Measurements from ENCODE around the gene SLC38A4. TPM values are rescaled to one million over a fixed set of nuclear protein-coding genes. Genes with fewer than 3 reads are reported as not detected.

SLC38A4 gene
- total RNA-seq, 1 experiment from 2014 or later = 20.1 TPM

DNA sequence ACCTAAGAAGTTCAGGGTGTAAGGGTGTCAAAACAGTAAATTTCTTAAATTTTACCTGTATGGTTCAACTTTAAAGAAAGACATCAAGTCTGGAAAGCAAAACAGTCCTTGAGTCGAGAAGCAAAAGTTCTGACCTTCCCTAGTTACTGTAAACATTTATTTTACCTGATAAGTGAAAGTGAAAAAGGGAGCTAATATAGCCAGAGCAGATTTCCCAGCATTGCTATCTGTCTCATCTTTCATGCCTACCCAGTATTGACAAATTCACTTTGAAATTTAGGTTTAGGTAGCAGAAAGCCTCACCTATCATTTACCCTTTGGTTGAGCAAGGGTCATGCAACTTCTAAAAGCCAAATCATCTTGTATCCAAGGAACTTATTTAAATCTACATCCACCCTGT lies 24.5 kb downstream of the SLC38A4 start:
- intact Hi-C loops (cut with micrococcal nuclease; ENCODE audit: unreplicated experiment) = no loop called here
- Histone ChIP-seq H3K4me3 (ENCODE audit: low read depth, low read length) (no peak overlapping the region), H3K4me1 (peaks cover 46% of the 10 kb centered on the region), H3K36me3 (ENCODE audit: control insufficient read depth, insufficient read depth, low read length) (no peaks in the 10 kb centered on the region), H3K27me3 (replicated peaks; ENCODE audit: control insufficient read depth, insufficient read depth, low read length) (no peaks in the 10 kb centered on the region), H3K9me3 (no peaks in the 10 kb centered on the region)
- peaks cover 6% of the 10 kb centered on the region for H3K36me3 Mint-ChIP-seq (ENCODE audit: insufficient read depth, unreplicated experiment)
- peaks cover 21% of the 10 kb centered on the region for H3K4me1 Mint-ChIP-seq (ENCODE audit: low read depth, unreplicated experiment)
- ChIA-PET POLR2A (no interaction called here), CTCF (interaction anchor here (0.6 kb wide), 1 partner anchor 113 kb away, joined by 3 read pairs; no protein-coding TSS in a partner anchor)
- no TSS peak for BruUV-seq (replicated peaks)
- H3K27me3 Mint-ChIP-seq (ENCODE audit: insufficient read depth, unreplicated experiment) = no peaks in the 10 kb centered on the region
- H3K27ac Mint-ChIP-seq (ENCODE audit: unreplicated experiment) = no peak overlapping the region
- TF ChIP-seq, protein P1, sequence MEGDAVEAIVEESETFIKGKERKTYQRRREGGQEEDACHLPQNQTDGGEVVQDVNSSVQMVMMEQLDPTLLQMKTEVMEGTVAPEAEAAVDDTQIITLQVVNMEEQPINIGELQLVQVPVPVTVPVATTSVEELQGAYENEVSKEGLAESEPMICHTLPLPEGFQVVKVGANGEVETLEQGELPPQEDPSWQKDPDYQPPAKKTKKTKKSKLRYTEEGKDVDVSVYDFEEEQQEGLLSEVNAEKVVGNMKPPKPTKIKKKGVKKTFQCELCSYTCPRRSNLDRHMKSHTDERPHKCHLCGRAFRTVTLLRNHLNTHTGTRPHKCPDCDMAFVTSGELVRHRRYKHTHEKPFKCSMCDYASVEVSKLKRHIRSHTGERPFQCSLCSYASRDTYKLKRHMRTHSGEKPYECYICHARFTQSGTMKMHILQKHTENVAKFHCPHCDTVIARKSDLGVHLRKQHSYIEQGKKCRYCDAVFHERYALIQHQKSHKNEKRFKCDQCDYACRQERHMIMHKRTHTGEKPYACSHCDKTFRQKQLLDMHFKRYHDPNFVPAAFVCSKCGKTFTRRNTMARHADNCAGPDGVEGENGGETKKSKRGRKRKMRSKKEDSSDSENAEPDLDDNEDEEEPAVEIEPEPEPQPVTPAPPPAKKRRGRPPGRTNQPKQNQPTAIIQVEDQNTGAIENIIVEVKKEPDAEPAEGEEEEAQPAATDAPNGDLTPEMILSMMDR (IDR thresholded peaks at IDR 0.05; ENCODE audit: insufficient read depth in 1 of 2, low read depth in 1 of 2, low read length in 1 of 2, severe bottlenecking in 1 of 2, unreplicated experiment in 1 of 2) = no peak
- no peak for DNase-seq
- H3K9me3 Mint-ChIP-seq (ENCODE audit: unreplicated experiment) = peaks cover 20% of the 10 kb centered on the region
- no peak overlapping the region for H3K4me3 Mint-ChIP-seq (ENCODE audit: unreplicated experiment)

DNA sequence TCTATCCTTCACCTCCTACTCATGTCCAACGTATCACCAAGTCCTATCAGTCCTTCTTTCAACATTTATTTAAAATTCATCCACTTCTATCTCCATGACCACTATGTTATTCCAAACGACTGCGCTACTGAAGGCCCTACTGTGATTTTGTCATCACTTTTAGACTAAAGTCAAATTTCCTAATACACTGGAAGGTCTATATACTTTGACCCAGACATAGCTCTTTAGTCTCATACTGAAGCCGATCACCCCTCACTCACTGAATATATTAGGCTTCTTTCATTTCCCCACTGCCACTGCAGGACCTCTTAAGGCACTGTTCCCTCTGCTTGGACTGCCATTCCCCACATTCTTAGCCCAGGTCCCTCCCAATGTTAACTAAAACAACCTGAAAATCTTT lies 25.6 kb downstream of the SLC38A4 start:
- H3K9me3 ChIP-seq = no peaks in the 10 kb centered on the region
- Mint-ChIP-seq H3K4me3 (ENCODE audit: unreplicated experiment) (no peak overlapping the region), H3K27me3 (ENCODE audit: insufficient read depth, unreplicated experiment) (no peaks in the 10 kb centered on the region), H3K4me1 (ENCODE audit: low read depth, unreplicated experiment) (peaks cover 21% of the 10 kb centered on the region), H3K27ac (ENCODE audit: unreplicated experiment) (peak overlapping the region; percentile 33), H3K36me3 (ENCODE audit: insufficient read depth, unreplicated experiment) (no peaks in the 10 kb centered on the region), H3K9me3 (ENCODE audit: unreplicated experiment) (peaks cover 14% of the 10 kb centered on the region)
- DNase-seq = peak in 1 of 2 experiments; percentile 32
- intact Hi-C loops (cut with micrococcal nuclease; ENCODE audit: unreplicated experiment) = no loop called here
- no TSS peak for BruUV-seq (replicated peaks)
- TF ChIP-seq, protein P1 (IDR thresholded peaks at IDR 0.05; ENCODE audit: insufficient read depth in 1 of 2, low read depth in 1 of 2, low read length in 1 of 2, severe bottlenecking in 1 of 2, unreplicated experiment in 1 of 2) = no peak
- no peaks in the 10 kb centered on the region for H3K36me3 ChIP-seq (ENCODE audit: control insufficient read depth, insufficient read depth, low read length)
- H3K4me3 ChIP-seq (ENCODE audit: low read depth, low read length) = no peak overlapping the region
- ChIA-PET POLR2A (no interaction called here), CTCF (no interaction called here)
- peaks cover 46% of the 10 kb centered on the region for H3K4me1 ChIP-seq
- H3K27me3 ChIP-seq (replicated peaks; ENCODE audit: control insufficient read depth, insufficient read depth, low read length) = no peaks in the 10 kb centered on the region

DNA sequence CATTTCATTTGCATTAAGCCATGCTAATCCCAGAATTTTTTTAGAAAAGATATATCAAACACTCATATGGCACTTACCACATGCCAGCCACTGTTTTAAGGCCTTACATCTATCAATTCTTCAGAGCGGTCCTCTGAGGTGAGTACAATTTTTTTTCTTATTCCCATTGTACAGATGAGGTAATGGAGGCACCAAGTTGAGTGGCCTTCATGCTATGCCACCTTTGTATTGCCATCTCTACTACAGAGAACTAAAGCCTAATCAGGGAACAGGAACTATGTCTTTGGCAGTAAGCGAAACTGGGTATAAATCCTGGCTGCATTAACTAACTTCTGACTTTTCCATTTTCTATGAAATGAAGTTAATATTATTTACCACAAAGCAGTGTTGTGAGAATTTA lies 27.1 kb downstream of the SLC38A4 start:
- POLR2A ChIA-PET = no interaction called here
- H3K4me3 ChIP-seq (ENCODE audit: low read depth, low read length) = no peak overlapping the region
- CTCF ChIA-PET = no interaction called here

More for the DNA sequence above, 27.1 kb downstream of the SLC38A4 start:
- intact Hi-C loops (cut with micrococcal nuclease; ENCODE audit: unreplicated experiment) = no loop called here
- Histone ChIP-seq H3K4me1 (peaks cover 46% of the 10 kb centered on the region), H3K9me3 (no peaks in the 10 kb centered on the region), H3K27me3 (replicated peaks; ENCODE audit: control insufficient read depth, insufficient read depth, low read length) (no peaks in the 10 kb centered on the region), H3K36me3 (ENCODE audit: control insufficient read depth, insufficient read depth, low read length) (no peaks in the 10 kb centered on the region)
- H3K4me1 Mint-ChIP-seq (ENCODE audit: low read depth, unreplicated experiment) = peaks cover 21% of the 10 kb centered on the region
- H3K36me3 Mint-ChIP-seq (ENCODE audit: insufficient read depth, unreplicated experiment) = no peaks in the 10 kb centered on the region
- peak overlapping the region; percentile 49 for H3K27ac Mint-ChIP-seq (ENCODE audit: unreplicated experiment)
- TF ChIP-seq, protein P1 (IDR thresholded peaks at IDR 0.05; ENCODE audit: insufficient read depth in 1 of 2, low read depth in 1 of 2, low read length in 1 of 2, severe bottlenecking in 1 of 2, unreplicated experiment in 1 of 2) = no peak
- H3K4me3 Mint-ChIP-seq (ENCODE audit: unreplicated experiment) = no peak overlapping the region
- BruUV-seq (replicated peaks) = TSS peak; percentile 78
- DNase-seq = no peak
- H3K9me3 Mint-ChIP-seq (ENCODE audit: unreplicated experiment) = peaks cover 22% of the 10 kb centered on the region
- H3K27me3 Mint-ChIP-seq (ENCODE audit: insufficient read depth, unreplicated experiment) = no peaks in the 10 kb centered on the region

Measured in Caco-2 (cell line).